H9 (cell line): ENCODE data around the gene SETSIP. TPM values are rescaled to one million over a fixed set of nuclear protein-coding genes. Genes with fewer than 3 reads are reported as not detected.

Experiments
- DNase-seq: peaks from one replicate; pipeline ENCODE4 v3.0.0-alpha.2; 2017
- H2AFZ ChIP-seq: one replicate; pipeline ENCODE4 v1.6.1; 2013; ENCODE audit warnings: mild to moderate bottlenecking, low read length, control low read depth, moderate library complexity
- H2AK5ac ChIP-seq: 2 replicates; pipeline ENCODE4 v1.6.1; 2013; ENCODE audit warnings: low read length, control low read depth, mixed read lengths; ENCODE audit not compliant: insufficient read length
- H2BK120ac ChIP-seq: one replicate; pipeline ENCODE4 v1.6.1; 2013; ENCODE audit warnings: low read depth, mild to moderate bottlenecking, low read length, control low read depth, inconsistent platforms; ENCODE audit not compliant: poor library complexity, severe bottlenecking
- H2BK12ac ChIP-seq: 2 replicates; pipeline ENCODE4 v1.6.1; 2013; ENCODE audit warnings: low read length, control low read depth, mixed read lengths, low read depth; ENCODE audit not compliant: insufficient read length
- H2BK15ac ChIP-seq: 2 replicates; pipeline ENCODE4 v1.6.1; 2013; ENCODE audit warnings: low read depth, low read length, control low read depth
- H2BK20ac ChIP-seq: one replicate; pipeline ENCODE4 v1.6.1; 2013; ENCODE audit warnings: low read depth, mild to moderate bottlenecking, low read length, control low read depth, inconsistent platforms; ENCODE audit not compliant: poor library complexity, severe bottlenecking
- H2BK5ac ChIP-seq: 2 replicates; pipeline ENCODE4 v1.6.1; 2013; ENCODE audit warnings: low read length, control low read depth, mixed read lengths; ENCODE audit not compliant: insufficient read length
- H3K14ac ChIP-seq: 2 replicates; pipeline ENCODE4 v1.6.1; 2013; ENCODE audit warnings: low read length, control low read depth; ENCODE audit not compliant: insufficient read depth
- H3K18ac ChIP-seq: 2 replicates; pipeline ENCODE4 v1.6.1; 2013; ENCODE audit warnings: low read depth, mild to moderate bottlenecking, mixed read lengths, low read length, control low read depth; ENCODE audit not compliant: insufficient read length
- H3K23ac ChIP-seq: 2 replicates; pipeline ENCODE4 v1.6.1; 2013; ENCODE audit warnings: low read length, control low read depth, mixed read lengths, low read depth; ENCODE audit not compliant: insufficient read length
- H3K23me2 ChIP-seq: 2 replicates; pipeline ENCODE4 v1.6.1; 2013; ENCODE audit warnings: low read depth, mild to moderate bottlenecking, mixed read lengths, low read length, control low read depth; ENCODE audit not compliant: insufficient read length, poor library complexity, severe bottlenecking
- H3K27ac ChIP-seq: 2 replicates; pipeline ENCODE4 v1.5.1; 2013; ENCODE audit warnings: low read length, control low read depth, mixed read lengths, low read depth; ENCODE audit not compliant: insufficient read length
- H3K27me3 ChIP-seq: 2 replicates; pipeline ENCODE4 v1.6.1; 2013; ENCODE audit warnings: low read length, control low read depth, inconsistent platforms; ENCODE audit not compliant: insufficient read depth
- H3K4ac ChIP-seq: 2 replicates; pipeline ENCODE4 v1.6.1; 2013; ENCODE audit warnings: low read depth, mild to moderate bottlenecking, control low read depth, inconsistent platforms, low read length, moderate library complexity
- H3K4me1 ChIP-seq: 2 replicates; pipeline ENCODE4 v1.6.1; 2013; ENCODE audit warnings: low read length, control low read depth, inconsistent platforms; ENCODE audit not compliant: insufficient read depth
- H3K4me2 ChIP-seq: 2 replicates; pipeline ENCODE4 v1.6.1; 2013; ENCODE audit warnings: low read length, control low read depth, mixed read lengths; ENCODE audit not compliant: insufficient read length, insufficient read depth
- H3K56ac ChIP-seq: 2 replicates; pipeline ENCODE4 v1.6.1; 2013; ENCODE audit warnings: low read depth, mild to moderate bottlenecking, mixed read lengths, low read length, control low read depth; ENCODE audit not compliant: insufficient read length
- H3K79me1 ChIP-seq: 2 replicates; pipeline ENCODE4 v1.6.1; 2013; ENCODE audit warnings: low read depth, mild to moderate bottlenecking, moderate library complexity, low read length, control low read depth, inconsistent platforms; ENCODE audit not compliant: insufficient read depth, poor library complexity, severe bottlenecking
- H3K79me2 ChIP-seq: 2 replicates; pipeline ENCODE4 v1.6.1; 2013; ENCODE audit warnings: low read length, control low read depth, inconsistent platforms; ENCODE audit not compliant: insufficient read depth
- H3K9ac ChIP-seq: 2 replicates; pipeline ENCODE4 v1.6.1; 2013; ENCODE audit warnings: low read length, control low read depth, mixed read lengths; ENCODE audit not compliant: insufficient read length; ENCODE audit errors: extremely low read depth
- H3K9me3 ChIP-seq: one replicate; pipeline ENCODE4 v1.6.1; 2013; ENCODE audit warnings: low read depth, low read length, inconsistent platforms; ENCODE audit not compliant: control insufficient read depth
- H3T11ph ChIP-seq: one replicate; pipeline ENCODE4 v1.6.1; 2013; ENCODE audit warnings: mild to moderate bottlenecking, low read length, control low read depth, inconsistent platforms
- H4K20me1 ChIP-seq: one replicate; pipeline ENCODE4 v1.6.1; 2013; ENCODE audit not compliant: control insufficient read depth, insufficient read length, insufficient read depth
- H4K5ac ChIP-seq: 2 replicates; pipeline ENCODE4 v1.6.1; 2013; ENCODE audit warnings: low read depth, mild to moderate bottlenecking, mixed read lengths, low read length, control low read depth; ENCODE audit not compliant: insufficient read length
- H4K8ac ChIP-seq: replicated peaks from 2 replicates; pipeline ENCODE4 v1.6.1; 2013; ENCODE audit warnings: low read length, control low read depth, mixed read lengths, low read depth; ENCODE audit not compliant: insufficient read length
- H4K91ac ChIP-seq: 2 replicates; pipeline ENCODE4 v1.6.1; 2013; ENCODE audit warnings: low read depth, mild to moderate bottlenecking, moderate library complexity, mixed read lengths, low read length, control low read depth; ENCODE audit not compliant: insufficient read length
- H3K27ac Mint-ChIP-seq, 3 experiments: 2 replicates in 2 of 3; 3 replicates in 1 of 3; pipeline ENCODE4 v1.8.0; 2020 to 2021; ENCODE audit warnings: mixed read lengths in 3 of 3, mild to moderate bottlenecking in 1 of 3, moderate library complexity in 1 of 3
- H3K27me3 Mint-ChIP-seq: 2 replicates; pipeline ENCODE4 v1.8.0; 2021; ENCODE audit warnings: low read depth, mild to moderate bottlenecking, moderate library complexity, mixed read lengths
- H3K36me3 Mint-ChIP-seq, 3 experiments: 2 replicates in 2 of 3; 3 replicates in 1 of 3; pipeline ENCODE4 v1.8.0; 2020 to 2021; ENCODE audit warnings: low read depth in 3 of 3, mixed read lengths in 3 of 3; ENCODE audit not compliant: insufficient read depth in 1 of 3
- H3K4me1 Mint-ChIP-seq, 2 experiments: 2 replicates each; pipeline ENCODE4 v1.8.0; 2020; ENCODE audit warnings: mixed read lengths in 2 of 2
- H3K4me3 Mint-ChIP-seq, 2 experiments: 2 replicates in 1 of 2; 3 replicates in 1 of 2; pipeline ENCODE4 v1.8.0; 2020 to 2021; ENCODE audit warnings: mild to moderate bottlenecking in 2 of 2, mixed read lengths in 2 of 2, moderate library complexity in 1 of 2
- H3K9me3 Mint-ChIP-seq, 2 experiments: 2 replicates in 1 of 2; 3 replicates in 1 of 2; pipeline ENCODE4 v1.8.0; 2020; ENCODE audit warnings: mild to moderate bottlenecking in 2 of 2, mixed read lengths in 2 of 2, moderate library complexity in 1 of 2
- WGBS: extraction: QIAGEN DNeasy Blood & Tissue Kit; methylation state at CpG from one replicate; pipeline ENCODE4 v1.1.7; 2013; ENCODE audit warnings: missing lambda C conversion rate, low lambda C conversion rate, mixed read lengths; ENCODE audit not compliant: insufficient read length; ENCODE audit errors: extremely low coverage; 5-methylcytosine and 5-hydroxymethylcytosine counted together
- total RNA-seq: library from RNA; stranded (reverse); gene quantifications from 2 replicates; pipeline ENCODE4 v1.2.1, GENCODE V29; 2021
- TF ChIP-seq, protein P1 (sequence below): fragments of 200-600 bp; sonication (generic); conservative IDR thresholded peaks from 3 replicates; pipeline ENCODE4 v1.8.0; 2021; ENCODE audit warnings: antibody characterized with exemption, mild to moderate bottlenecking

The SETSIP gene
- total RNA-seq, 1 experiment from 2014 or later = 0.35 TPM

DNA sequence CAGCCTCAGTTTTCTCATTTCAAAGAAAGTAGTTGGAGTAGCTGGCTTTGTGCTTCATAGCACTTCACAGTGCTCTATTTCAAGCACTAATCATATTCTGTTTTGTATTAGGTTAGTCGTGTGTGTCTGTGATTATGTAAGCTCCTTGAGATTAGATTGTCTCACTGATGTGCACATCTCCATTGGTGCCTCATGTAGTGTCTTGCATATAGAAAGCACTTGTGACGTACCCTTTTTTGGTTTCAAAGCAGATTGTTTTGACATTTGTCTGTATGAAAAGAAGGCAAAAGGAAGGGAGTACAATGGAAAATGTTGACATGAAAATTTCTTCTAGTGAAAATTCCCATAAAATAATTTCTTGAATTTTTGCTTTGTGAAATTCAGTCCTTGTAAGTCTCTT lies 18.9 kb upstream of the SETSIP start:
- no peak overlapping the region for H3K23ac ChIP-seq
- H3K4ac ChIP-seq = no peak overlapping the region
- H3K23me2 ChIP-seq = no peaks in the 10 kb centered on the region
- H2BK5ac ChIP-seq = no peak overlapping the region
- Mint-ChIP-seq H3K9me3 (no peaks in the 10 kb centered on the region; a peak in 1 of 5 replicates), H3K4me1 (0 out of 4 replicates have a peak, but pooled peaks cover 0 to 2% of the 10 kb centered on the region in 2 experiments), H3K4me3 (no peak overlapping the region), H3K36me3 (peaks cover 0 to 10% (median 0%) of the 10 kb centered on the region in 3 experiments; a peak in 1 of 7 replicates), H3K27me3 (no peaks in the 10 kb centered on the region), H3K27ac (no peak overlapping the region)
- no CpG with 5 or more reads among the region's 2 CpGs for WGBS
- no peak overlapping the region for H3K56ac ChIP-seq
- H4K91ac ChIP-seq = no peak overlapping the region
- H2BK20ac ChIP-seq = no peak overlapping the region
- H4K5ac ChIP-seq = no peak overlapping the region
- H4K8ac ChIP-seq = no peak overlapping the region
- no peaks in the 10 kb centered on the region for H4K20me1 ChIP-seq
- H3K4me2 ChIP-seq = no peak overlapping the region
- no peaks in the 10 kb centered on the region for H3K9me3 ChIP-seq
- TF ChIP-seq, protein P1, sequence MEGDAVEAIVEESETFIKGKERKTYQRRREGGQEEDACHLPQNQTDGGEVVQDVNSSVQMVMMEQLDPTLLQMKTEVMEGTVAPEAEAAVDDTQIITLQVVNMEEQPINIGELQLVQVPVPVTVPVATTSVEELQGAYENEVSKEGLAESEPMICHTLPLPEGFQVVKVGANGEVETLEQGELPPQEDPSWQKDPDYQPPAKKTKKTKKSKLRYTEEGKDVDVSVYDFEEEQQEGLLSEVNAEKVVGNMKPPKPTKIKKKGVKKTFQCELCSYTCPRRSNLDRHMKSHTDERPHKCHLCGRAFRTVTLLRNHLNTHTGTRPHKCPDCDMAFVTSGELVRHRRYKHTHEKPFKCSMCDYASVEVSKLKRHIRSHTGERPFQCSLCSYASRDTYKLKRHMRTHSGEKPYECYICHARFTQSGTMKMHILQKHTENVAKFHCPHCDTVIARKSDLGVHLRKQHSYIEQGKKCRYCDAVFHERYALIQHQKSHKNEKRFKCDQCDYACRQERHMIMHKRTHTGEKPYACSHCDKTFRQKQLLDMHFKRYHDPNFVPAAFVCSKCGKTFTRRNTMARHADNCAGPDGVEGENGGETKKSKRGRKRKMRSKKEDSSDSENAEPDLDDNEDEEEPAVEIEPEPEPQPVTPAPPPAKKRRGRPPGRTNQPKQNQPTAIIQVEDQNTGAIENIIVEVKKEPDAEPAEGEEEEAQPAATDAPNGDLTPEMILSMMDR = no peak
- H3K4me1 ChIP-seq = no peaks in the 10 kb centered on the region
- no peak overlapping the region for H2BK12ac ChIP-seq
- H3K9ac ChIP-seq = no peak overlapping the region
- no peaks in the 10 kb centered on the region for H3K79me1 ChIP-seq
- no peak overlapping the region for H3T11ph ChIP-seq
- H3K18ac ChIP-seq = no peak overlapping the region
- no peak for DNase-seq
- no peak overlapping the region for H2AK5ac ChIP-seq
- H3K79me2 ChIP-seq = no peaks in the 10 kb centered on the region
- no peak overlapping the region for H3K27ac ChIP-seq
- no peak overlapping the region for H2BK120ac ChIP-seq
- no peak overlapping the region for H2AFZ ChIP-seq
- no peak overlapping the region for H2BK15ac ChIP-seq
- no peak overlapping the region for H3K14ac ChIP-seq
- no peaks in the 10 kb centered on the region for H3K27me3 ChIP-seq
